HG02870 (cell line): Measurements from ENCODE around the gene ENDOG.
"Not testable (repeated sequence)": the region's sequence is repeated elsewhere in the genome, so short reads cannot be mapped to it uniquely, and the experiment has no call there.

ENCODE experiments used
- ATAC-seq: cut with Tn5 transposase; IDR thresholded peaks from one replicate; pipeline ENCODE4 v1.9.1; 2021; ENCODE audit warnings: mild to moderate bottlenecking, moderate library complexity; ENCODE audit not compliant: unreplicated experiment

Gene ENDOG

DNA sequence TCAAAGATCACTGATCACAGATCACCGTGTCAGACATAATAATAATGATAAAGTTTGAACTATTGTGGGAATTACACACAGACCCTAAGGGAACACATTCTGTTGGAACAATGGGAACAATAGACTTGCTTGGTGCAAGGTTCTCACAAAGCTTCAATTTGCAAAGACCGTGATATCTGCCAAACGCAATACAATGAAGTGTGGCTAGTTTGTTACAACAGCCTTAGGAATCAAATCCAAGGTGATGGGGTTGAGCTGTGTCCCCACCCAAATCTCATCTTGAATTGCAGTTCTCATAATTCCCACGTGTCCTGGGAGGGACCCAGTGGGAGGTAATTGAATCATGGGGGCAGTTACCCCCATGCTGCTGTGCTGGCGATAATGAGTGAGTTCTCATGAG, 42.6 kb downstream of the ENDOG start:
- no peak for ATAC-seq

DNA sequence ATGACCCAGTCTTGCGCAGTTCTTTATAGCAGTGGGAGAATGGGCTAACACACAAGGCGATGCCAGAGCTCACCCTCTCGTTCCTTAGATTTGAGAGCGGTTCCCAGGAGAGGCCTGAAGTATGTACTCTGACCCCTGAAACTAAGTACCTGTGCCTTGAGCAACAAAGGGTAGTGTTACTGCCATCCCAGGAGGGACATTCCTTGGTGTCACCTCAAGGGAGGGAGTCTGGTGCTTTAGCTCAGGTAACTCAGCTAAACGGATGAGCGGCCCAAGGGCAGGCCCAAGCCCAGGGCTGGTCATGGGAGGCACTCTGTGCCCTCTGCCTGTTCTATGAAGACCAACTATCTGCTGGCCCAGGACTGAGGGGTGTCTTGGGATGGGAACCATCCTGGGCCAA, 43.2 kb downstream of the ENDOG start:
- ATAC-seq: no peak

DNA sequence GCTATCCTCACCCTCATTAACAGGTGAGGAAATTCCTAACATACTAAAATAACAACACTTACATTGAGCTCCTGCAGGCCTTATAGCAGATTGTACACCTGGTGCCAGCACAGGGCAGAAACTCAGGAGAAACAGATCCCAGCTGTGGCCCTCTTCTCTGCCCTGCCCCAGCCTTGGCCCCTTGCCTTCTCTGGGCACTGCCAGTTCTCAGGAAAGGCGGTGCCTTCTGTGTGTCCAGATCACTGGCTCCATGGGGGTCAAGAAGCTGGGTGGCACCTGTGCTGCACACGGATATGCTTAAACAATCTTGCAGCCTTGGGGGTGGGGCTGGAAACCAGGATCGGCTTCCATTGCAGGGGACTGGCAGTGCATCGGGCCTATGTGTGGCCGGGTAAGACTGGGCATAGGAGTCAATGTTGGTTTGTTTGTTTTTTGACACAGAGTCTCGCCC, 44.1 kb downstream of the ENDOG start:
- ATAC-seq: no peak

DNA sequence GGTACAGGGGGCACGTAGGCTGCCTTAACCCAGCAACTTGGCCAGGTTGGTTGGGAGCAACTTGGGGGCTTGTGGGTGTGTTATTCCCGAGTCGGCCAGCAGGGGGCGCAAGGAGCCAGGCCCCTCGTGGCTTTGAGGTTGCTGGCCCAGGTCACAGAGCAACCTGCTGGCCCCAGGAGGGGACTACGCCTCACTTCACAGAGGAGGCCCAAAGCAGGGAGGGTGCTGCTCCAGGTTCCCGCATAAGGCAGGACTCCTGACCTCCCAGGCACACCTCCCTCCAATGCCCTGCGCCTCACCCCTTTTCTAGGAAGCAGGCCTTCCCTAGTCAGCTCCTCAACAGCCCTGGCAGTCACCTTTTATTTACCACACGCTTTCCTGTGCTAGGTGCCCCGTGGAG, 45.3 kb downstream of the ENDOG start:
- no peak for ATAC-seq

DNA sequence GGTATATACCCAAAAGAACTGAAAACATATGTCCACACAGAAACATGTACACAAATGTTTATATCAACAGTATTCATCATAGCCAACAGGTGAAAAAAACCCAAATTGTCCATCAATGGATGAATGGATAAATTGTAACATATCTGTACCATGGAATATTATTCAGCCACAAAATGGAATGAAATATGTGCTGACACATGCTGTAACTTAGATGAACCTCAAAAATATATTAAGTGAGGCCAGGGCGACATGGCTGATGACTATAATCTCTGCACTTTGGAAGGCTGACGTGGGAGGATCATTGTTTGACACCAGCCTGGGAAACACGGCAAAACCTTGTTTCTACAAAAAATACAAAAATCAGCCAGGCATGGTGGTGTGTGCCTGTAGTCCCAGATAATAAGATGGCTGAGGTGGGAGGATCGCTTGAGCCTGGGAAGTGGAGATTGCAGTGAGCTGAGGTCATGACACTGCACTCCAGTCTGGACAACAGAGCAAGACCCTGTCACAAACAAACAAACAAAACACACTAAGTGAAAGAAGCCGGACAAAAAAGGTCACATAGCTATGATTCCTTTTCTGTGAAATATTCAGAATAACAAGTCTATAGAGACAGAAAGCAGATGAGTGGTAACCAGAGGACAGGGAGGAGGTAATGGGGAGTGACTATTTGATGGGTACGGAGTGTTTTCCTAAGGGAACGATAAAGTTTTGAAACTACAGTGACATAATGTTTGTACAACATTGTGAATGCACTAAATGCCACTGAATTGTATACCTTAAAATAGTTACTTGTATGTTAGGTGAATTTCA, 52.0 kb downstream of the ENDOG start:
- ATAC-seq: no peak

DNA sequence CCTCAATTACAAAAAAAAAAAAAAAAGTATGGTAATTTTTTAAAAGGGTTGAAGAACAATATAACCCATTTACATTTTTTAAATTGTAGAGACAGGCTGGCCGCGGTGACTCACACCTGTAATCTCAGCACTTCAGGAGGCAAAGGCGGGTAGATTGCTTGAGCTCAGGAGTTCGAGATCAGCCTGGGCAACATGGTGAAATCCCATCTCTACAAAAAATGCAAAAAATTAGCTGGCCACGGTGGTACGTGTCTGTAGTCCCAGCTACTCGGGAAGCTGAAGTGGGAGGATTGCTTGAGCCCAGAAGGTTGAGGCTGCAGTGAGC, 52.6 kb downstream of the ENDOG start:
- not testable (repeated sequence) for ATAC-seq
